GM23338 (cell line): ENCODE measurements around the gene ALOX12. TPM values are rescaled to one million over a fixed set of nuclear protein-coding genes. Genes with fewer than 3 reads are reported as not detected.

ENCODE experiments used
- ATAC-seq: fragments of 200-7000 bp; cut with Tn5 transposase; 3 replicates; pipeline ENCODE4 v1.9.1; 2020
- DNase-seq: peaks from one replicate; pipeline ENCODE4 v3.0.0-alpha.2; 2015; ENCODE audit warnings: low spot score
- H2AFZ ChIP-seq: fragments of 200-600 bp; sonication (generic); 2 replicates; pipeline ENCODE4 v1.8.0; 2016; ENCODE audit warnings: antibody characterized with exemption, mild to moderate bottlenecking, moderate library complexity
- H3F3A ChIP-seq: fragments of 200-600 bp; sonication (generic); replicated peaks from 2 replicates; pipeline ENCODE4 v1.8.0; 2017; ENCODE audit warnings: antibody characterized with exemption, mixed run types, low read depth
- H3K27ac ChIP-seq: fragments of 200-600 bp; sonication (generic); 2 replicates; pipeline ENCODE4 v1.6.1; 2016; ENCODE audit warnings: low read depth
- H3K27me3 ChIP-seq: fragments of 200-600 bp; sonication (generic); 2 replicates; pipeline ENCODE4 v1.8.0; 2016; ENCODE audit warnings: mild to moderate bottlenecking, mixed run types, moderate library complexity; ENCODE audit not compliant: insufficient read depth
- H3K36me3 ChIP-seq: fragments of 200-600 bp; sonication (generic); 2 replicates; pipeline ENCODE4 v1.8.0; 2016; ENCODE audit warnings: mild to moderate bottlenecking; ENCODE audit not compliant: insufficient read depth
- H3K4me1 ChIP-seq: fragments of 200-600 bp; sonication (generic); 2 replicates; pipeline ENCODE4 v1.8.0; 2016; ENCODE audit warnings: mild to moderate bottlenecking, moderate library complexity; ENCODE audit not compliant: insufficient read depth
- H3K4me2 ChIP-seq: fragments of 200-600 bp; sonication (generic); 2 replicates; pipeline ENCODE4 v1.7.1; 2017; ENCODE audit warnings: mixed run types
- H3K4me3 ChIP-seq: fragments of 200-600 bp; sonication (generic); 2 replicates; pipeline ENCODE4 v1.6.1; 2016; ENCODE audit warnings: mixed run types
- H3K79me2 ChIP-seq: fragments of 200-600 bp; sonication (generic); replicated peaks from 2 replicates; pipeline ENCODE4 v1.8.0; 2017; ENCODE audit warnings: mild to moderate bottlenecking; ENCODE audit not compliant: insufficient read depth
- H3K9me2 ChIP-seq: fragments of 200-600 bp; sonication (generic); 2 replicates; pipeline ENCODE4 v1.8.0; 2017; ENCODE audit not compliant: insufficient read depth
- H4K20me1 ChIP-seq: fragments of 200-600 bp; sonication (generic); replicated peaks from 2 replicates; pipeline ENCODE4 v1.8.0; 2017; ENCODE audit warnings: mild to moderate bottlenecking; ENCODE audit not compliant: insufficient read depth
- H3K27ac Mint-ChIP-seq: 2 replicates; pipeline ENCODE4 v1.8.0; 2020; ENCODE audit warnings: inconsistent platforms, mild to moderate bottlenecking, moderate library complexity, mixed read lengths
- H3K27me3 Mint-ChIP-seq: 3 replicates; pipeline ENCODE4 v1.8.0; 2022; ENCODE audit warnings: low read depth, mild to moderate bottlenecking, moderate library complexity, mixed read lengths, inconsistent platforms; ENCODE audit not compliant: insufficient read depth, poor library complexity
- H3K36me3 Mint-ChIP-seq: 3 replicates; pipeline ENCODE4 v1.8.0; 2021; ENCODE audit warnings: low read depth, mild to moderate bottlenecking, inconsistent platforms, moderate library complexity, mixed read lengths
- H3K4me1 Mint-ChIP-seq: 3 replicates; pipeline ENCODE4 v1.8.0; 2020; ENCODE audit warnings: mild to moderate bottlenecking, inconsistent platforms, mixed read lengths
- H3K4me3 Mint-ChIP-seq: 3 replicates; pipeline ENCODE4 v1.8.0; 2021; ENCODE audit warnings: moderate library complexity, mild to moderate bottlenecking, inconsistent platforms, mixed read lengths
- H3K9me3 Mint-ChIP-seq: 3 replicates; pipeline ENCODE4 v1.8.0; 2020; ENCODE audit warnings: moderate library complexity, mild to moderate bottlenecking, inconsistent platforms, mixed read lengths
- CREB1 ChIP-seq: fragments of 250-450 bp; sonication (Bioruptor Pico); IDR thresholded peaks from 2 replicates; pipeline ENCODE4 v1.5.0; 2020; ENCODE audit warnings: low read depth, mild to moderate bottlenecking, moderate library complexity
- EZH2 ChIP-seq: fragments of 200-600 bp; sonication (generic); IDR thresholded peaks from one replicate; pipeline ENCODE4 v1.8.0; 2017; ENCODE audit warnings: antibody characterized with exemption, mild to moderate bottlenecking, low read depth; ENCODE audit not compliant: unreplicated experiment
- EZH2phosphoT487 ChIP-seq: fragments of 200-600 bp; sonication (generic); IDR thresholded peaks from one replicate; pipeline ENCODE4 v1.8.1; 2018; ENCODE audit warnings: antibody characterized with exemption; ENCODE audit not compliant: unreplicated experiment
- JUNB ChIP-seq: IDR thresholded peaks from one replicate; pipeline ENCODE4 v1.6.1; 2016; ENCODE audit warnings: antibody characterized with exemption; ENCODE audit not compliant: unreplicated experiment
- NANOG ChIP-seq: IDR thresholded peaks from 2 replicates; pipeline ENCODE4 v1.6.1; 2016; ENCODE audit warnings: antibody characterized with exemption, borderline replicate concordance
- POLR2AphosphoS5 ChIP-seq: IDR thresholded peaks from 2 replicates; pipeline ENCODE4 v1.6.1; 2016; ENCODE audit warnings: antibody characterized with exemption, low read depth
- STAT1 ChIP-seq: IDR thresholded peaks from one replicate; pipeline ENCODE4 v1.6.1; 2016; ENCODE audit warnings: antibody characterized with exemption; ENCODE audit not compliant: unreplicated experiment
- ZNF114 ChIP-seq: fragments of 250-450 bp; sonication (Bioruptor Pico); IDR thresholded peaks from 2 replicates; pipeline ENCODE4 v1.5.0; 2020; ENCODE audit warnings: mild to moderate bottlenecking, moderate library complexity
- ZNF331 ChIP-seq: fragments of 250-450 bp; sonication (Bioruptor Pico); IDR thresholded peaks from 2 replicates; pipeline ENCODE4 v1.5.0; 2020; ENCODE audit warnings: low read depth, mild to moderate bottlenecking, moderate library complexity
- polyA plus RNA-seq: library from polyadenylated mRNA; unstranded; fragments of >200 nt; fragmentation: Nextera tagmentation; extraction: Ambion mirVana; gene quantifications from 2 replicates; pipeline ENCODE4 v1.2.1, GENCODE V29; 2016
- total RNA-seq: library from RNA; depleted of rRNA; stranded (reverse); fragments of >200 nt; shearing (Covaris generic); gene quantifications from 2 replicates; pipeline ENCODE4 v1.2.3, GENCODE V29; 2014
- TF ChIP-seq, protein P1 (sequence below): IDR thresholded peaks from 2 replicates; pipeline ENCODE4 v1.6.1; 2016; ENCODE audit warnings: antibody characterized with exemption
- TF ChIP-seq, protein P2 (sequence below): IDR thresholded peaks from one replicate; pipeline ENCODE4 v1.6.1; 2018; ENCODE audit warnings: antibody characterized with exemption; ENCODE audit not compliant: unreplicated experiment
- TF ChIP-seq, protein P3 (sequence below): fragments of 250-450 bp; sonication (Bioruptor Pico); IDR thresholded peaks from 2 replicates; pipeline ENCODE4 v1.5.0; 2020; ENCODE audit warnings: mild to moderate bottlenecking, moderate library complexity
- TF ChIP-seq, protein P4 (sequence below), 2 experiments: fragments of 200-600 bp in 1 of 2; sonication (generic) in 1 of 2; conservative IDR thresholded peaks; 2 replicates each; pipeline versions ENCODE4 v1.5.1 to v1.6.1; 2016 to 2017; ENCODE audit warnings: antibody characterized with exemption in 2 of 2, low read depth in 2 of 2, mild to moderate bottlenecking in 2 of 2, moderate library complexity in 1 of 2

Gene ALOX12
- total and polyA plus RNA-seq, 2 experiments from 2014 or later = 1.2 to 1.8 TPM

DNA sequence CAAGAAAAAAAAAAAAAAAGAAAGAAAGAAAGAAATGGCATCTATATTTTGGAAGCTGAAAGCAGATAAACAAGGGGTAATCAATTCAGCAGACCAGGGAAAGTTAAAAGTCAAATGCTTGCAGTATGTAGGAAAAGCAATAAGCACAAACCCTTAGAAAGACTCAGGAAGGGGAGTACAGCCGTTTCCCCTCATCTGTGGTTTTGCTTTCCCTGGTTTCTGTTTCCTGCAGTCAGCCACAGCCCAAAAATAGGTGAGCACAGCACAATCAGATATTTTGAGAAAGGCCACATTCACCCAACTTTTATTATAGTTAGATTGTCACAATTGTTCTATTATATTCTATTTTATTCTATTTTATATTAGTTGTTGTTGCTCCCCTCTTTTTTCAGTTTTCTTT lies 14.4 kb upstream of the ALOX12 start:
- no peak overlapping the region for H3K27ac Mint-ChIP-seq

More for the DNA sequence above, 14.4 kb upstream of the ALOX12 start:
- Mint-ChIP-seq H3K4me3 (no peak overlapping the region), H3K27me3 (peaks cover 12% of the 10 kb centered on the region), H3K4me1 (no peaks in the 10 kb centered on the region), H3K9me3 (no peaks in the 10 kb centered on the region), H3K36me3 (no peaks in the 10 kb centered on the region)
- Histone ChIP-seq H3K9me2 (no peaks in the 10 kb centered on the region), H3F3A (no peaks in the 10 kb centered on the region), H3K79me2 (no peaks in the 10 kb centered on the region), H4K20me1 (no peaks in the 10 kb centered on the region; the same call in 1 of the 2 replicates), H2AFZ (no peak overlapping the region), H3K27ac (no peak overlapping the region), H3K36me3 (no peaks in the 10 kb centered on the region), H3K4me1 (no peaks in the 10 kb centered on the region), H3K27me3 (no peaks in the 10 kb centered on the region), H3K4me2 (no peak overlapping the region), H3K4me3 (no peak overlapping the region)
- TF ChIP-seq CREB1 (CRISPR knock-in tag) = no peak
- TF ChIP-seq ZNF331 (CRISPR knock-in tag) = no peak
- TF ChIP-seq, protein P1, sequence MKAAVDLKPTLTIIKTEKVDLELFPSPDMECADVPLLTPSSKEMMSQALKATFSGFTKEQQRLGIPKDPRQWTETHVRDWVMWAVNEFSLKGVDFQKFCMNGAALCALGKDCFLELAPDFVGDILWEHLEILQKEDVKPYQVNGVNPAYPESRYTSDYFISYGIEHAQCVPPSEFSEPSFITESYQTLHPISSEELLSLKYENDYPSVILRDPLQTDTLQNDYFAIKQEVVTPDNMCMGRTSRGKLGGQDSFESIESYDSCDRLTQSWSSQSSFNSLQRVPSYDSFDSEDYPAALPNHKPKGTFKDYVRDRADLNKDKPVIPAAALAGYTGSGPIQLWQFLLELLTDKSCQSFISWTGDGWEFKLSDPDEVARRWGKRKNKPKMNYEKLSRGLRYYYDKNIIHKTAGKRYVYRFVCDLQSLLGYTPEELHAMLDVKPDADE = no peak
- TF ChIP-seq JUNB = no peak
- TF ChIP-seq, protein P2, sequence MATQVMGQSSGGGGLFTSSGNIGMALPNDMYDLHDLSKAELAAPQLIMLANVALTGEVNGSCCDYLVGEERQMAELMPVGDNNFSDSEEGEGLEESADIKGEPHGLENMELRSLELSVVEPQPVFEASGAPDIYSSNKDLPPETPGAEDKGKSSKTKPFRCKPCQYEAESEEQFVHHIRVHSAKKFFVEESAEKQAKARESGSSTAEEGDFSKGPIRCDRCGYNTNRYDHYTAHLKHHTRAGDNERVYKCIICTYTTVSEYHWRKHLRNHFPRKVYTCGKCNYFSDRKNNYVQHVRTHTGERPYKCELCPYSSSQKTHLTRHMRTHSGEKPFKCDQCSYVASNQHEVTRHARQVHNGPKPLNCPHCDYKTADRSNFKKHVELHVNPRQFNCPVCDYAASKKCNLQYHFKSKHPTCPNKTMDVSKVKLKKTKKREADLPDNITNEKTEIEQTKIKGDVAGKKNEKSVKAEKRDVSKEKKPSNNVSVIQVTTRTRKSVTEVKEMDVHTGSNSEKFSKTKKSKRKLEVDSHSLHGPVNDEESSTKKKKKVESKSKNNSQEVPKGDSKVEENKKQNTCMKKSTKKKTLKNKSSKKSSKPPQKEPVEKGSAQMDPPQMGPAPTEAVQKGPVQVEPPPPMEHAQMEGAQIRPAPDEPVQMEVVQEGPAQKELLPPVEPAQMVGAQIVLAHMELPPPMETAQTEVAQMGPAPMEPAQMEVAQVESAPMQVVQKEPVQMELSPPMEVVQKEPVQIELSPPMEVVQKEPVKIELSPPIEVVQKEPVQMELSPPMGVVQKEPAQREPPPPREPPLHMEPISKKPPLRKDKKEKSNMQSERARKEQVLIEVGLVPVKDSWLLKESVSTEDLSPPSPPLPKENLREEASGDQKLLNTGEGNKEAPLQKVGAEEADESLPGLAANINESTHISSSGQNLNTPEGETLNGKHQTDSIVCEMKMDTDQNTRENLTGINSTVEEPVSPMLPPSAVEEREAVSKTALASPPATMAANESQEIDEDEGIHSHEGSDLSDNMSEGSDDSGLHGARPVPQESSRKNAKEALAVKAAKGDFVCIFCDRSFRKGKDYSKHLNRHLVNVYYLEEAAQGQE = no peak
- TF ChIP-seq POLR2AphosphoS5 = no peak
- TF ChIP-seq, protein P3, sequence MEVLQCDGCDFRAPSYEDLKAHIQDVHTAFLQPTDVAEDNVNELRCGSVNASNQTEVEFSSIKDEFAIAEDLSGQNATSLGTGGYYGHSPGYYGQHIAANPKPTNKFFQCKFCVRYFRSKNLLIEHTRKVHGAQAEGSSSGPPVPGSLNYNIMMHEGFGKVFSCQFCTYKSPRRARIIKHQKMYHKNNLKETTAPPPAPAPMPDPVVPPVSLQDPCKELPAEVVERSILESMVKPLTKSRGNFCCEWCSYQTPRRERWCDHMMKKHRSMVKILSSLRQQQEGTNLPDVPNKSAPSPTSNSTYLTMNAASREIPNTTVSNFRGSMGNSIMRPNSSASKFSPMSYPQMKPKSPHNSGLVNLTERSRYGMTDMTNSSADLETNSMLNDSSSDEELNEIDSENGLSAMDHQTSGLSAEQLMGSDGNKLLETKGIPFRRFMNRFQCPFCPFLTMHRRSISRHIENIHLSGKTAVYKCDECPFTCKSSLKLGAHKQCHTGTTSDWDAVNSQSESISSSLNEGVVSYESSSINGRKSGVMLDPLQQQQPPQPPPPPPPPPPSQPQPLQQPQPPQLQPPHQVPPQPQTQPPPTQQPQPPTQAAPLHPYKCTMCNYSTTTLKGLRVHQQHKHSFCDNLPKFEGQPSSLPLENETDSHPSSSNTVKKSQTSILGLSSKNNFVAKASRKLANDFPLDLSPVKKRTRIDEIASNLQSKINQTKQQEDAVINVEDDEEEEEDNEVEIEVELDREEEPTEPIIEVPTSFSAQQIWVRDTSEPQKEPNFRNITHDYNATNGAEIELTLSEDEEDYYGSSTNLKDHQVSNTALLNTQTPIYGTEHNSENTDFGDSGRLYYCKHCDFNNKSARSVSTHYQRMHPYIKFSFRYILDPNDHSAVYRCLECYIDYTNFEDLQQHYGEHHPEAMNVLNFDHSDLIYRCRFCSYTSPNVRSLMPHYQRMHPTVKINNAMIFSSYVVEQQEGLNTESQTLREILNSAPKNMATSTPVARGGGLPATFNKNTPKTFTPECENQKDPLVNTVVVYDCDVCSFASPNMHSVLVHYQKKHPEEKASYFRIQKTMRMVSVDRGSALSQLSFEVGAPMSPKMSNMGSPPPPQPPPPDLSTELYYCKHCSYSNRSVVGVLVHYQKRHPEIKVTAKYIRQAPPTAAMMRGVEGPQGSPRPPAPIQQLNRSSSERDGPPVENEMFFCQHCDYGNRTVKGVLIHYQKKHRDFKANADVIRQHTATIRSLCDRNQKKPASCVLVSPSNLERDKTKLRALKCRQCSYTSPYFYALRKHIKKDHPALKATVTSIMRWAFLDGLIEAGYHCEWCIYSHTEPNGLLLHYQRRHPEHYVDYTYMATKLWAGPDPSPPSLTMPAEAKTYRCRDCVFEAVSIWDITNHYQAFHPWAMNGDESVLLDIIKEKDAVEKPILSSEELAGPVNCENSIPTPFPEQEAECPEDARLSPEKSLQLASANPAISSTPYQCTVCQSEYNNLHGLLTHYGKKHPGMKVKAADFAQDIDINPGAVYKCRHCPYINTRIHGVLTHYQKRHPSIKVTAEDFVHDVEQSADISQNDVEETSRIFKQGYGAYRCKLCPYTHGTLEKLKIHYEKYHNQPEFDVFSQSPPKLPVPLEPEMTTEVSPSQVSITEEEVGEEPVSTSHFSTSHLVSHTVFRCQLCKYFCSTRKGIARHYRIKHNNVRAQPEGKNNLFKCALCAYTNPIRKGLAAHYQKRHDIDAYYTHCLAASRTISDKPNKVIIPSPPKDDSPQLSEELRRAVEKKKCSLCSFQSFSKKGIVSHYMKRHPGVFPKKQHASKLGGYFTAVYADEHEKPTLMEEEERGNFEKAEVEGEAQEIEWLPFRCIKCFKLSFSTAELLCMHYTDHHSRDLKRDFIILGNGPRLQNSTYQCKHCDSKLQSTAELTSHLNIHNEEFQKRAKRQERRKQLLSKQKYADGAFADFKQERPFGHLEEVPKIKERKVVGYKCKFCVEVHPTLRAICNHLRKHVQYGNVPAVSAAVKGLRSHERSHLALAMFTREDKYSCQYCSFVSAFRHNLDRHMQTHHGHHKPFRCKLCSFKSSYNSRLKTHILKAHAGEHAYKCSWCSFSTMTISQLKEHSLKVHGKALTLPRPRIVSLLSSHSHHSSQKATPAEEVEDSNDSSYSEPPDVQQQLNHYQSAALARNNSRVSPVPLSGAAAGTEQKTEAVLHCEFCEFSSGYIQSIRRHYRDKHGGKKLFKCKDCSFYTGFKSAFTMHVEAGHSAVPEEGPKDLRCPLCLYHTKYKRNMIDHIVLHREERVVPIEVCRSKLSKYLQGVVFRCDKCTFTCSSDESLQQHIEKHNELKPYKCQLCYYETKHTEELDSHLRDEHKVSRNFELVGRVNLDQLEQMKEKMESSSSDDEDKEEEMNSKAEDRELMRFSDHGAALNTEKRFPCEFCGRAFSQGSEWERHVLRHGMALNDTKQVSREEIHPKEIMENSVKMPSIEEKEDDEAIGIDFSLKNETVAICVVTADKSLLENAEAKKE = no peak
- no peak for TF ChIP-seq EZH2
- TF ChIP-seq EZH2phosphoT487 = no peak
- TF ChIP-seq, protein P4, sequence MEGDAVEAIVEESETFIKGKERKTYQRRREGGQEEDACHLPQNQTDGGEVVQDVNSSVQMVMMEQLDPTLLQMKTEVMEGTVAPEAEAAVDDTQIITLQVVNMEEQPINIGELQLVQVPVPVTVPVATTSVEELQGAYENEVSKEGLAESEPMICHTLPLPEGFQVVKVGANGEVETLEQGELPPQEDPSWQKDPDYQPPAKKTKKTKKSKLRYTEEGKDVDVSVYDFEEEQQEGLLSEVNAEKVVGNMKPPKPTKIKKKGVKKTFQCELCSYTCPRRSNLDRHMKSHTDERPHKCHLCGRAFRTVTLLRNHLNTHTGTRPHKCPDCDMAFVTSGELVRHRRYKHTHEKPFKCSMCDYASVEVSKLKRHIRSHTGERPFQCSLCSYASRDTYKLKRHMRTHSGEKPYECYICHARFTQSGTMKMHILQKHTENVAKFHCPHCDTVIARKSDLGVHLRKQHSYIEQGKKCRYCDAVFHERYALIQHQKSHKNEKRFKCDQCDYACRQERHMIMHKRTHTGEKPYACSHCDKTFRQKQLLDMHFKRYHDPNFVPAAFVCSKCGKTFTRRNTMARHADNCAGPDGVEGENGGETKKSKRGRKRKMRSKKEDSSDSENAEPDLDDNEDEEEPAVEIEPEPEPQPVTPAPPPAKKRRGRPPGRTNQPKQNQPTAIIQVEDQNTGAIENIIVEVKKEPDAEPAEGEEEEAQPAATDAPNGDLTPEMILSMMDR (conservative IDR thresholded peaks at IDR 0.05; ENCODE audit: low read depth in 2 of 2) = no peak
- TF ChIP-seq NANOG = no peak
- TF ChIP-seq ZNF114 = no peak
- TF ChIP-seq STAT1 = no peak
- DNase-seq (no peak), ATAC-seq (no peak)
